Right lobe of liver (tissue), 6 donors: ENCODE measurements around the gene HELZ. TPM values are rescaled to one million over a fixed set of nuclear protein-coding genes. Genes with fewer than 3 reads are reported as not detected.

Source experiments
- ATAC-seq, 4 donors: fragments of 200-7000 bp; cut with Tn5 transposase; one replicate each; pipeline ENCODE4 v1.9.1; 2020; ENCODE audit warnings: mild to moderate bottlenecking in 4 of 4, moderate library complexity in 4 of 4
- DNase-seq, 3 donors: peaks; one replicate each; pipeline ENCODE4 v3.0.0-alpha.2; 2020
- H3K27ac ChIP-seq, 3 donors: fragments of 200-600 bp; one replicate each; pipeline ENCODE4 v1.8.0; 2022
- H3K27me3 ChIP-seq, 2 donors: fragments of 200-600 bp; one replicate each; pipeline ENCODE4 v1.8.0; 2022
- H3K36me3 ChIP-seq, 4 donors: fragments of 200-600 bp; sonication (generic) in 1 of 4; one replicate each; pipeline versions ENCODE4 v1.5.1 to v1.8.0; 2017 to 2022; ENCODE audit warnings: control low read depth in 1 of 4
- H3K4me1 ChIP-seq, 4 donors: fragments of 200-600 bp; sonication (generic) in 1 of 4; one replicate each; pipeline versions ENCODE4 v1.5.1 to v1.8.0; 2017 to 2022; ENCODE audit warnings: control low read depth in 1 of 4
- H3K4me3 ChIP-seq, 3 donors: fragments of 200-600 bp; one replicate each; pipeline ENCODE4 v1.8.0; 2022
- H3K9me3 ChIP-seq, 4 donors: fragments of 200-600 bp; sonication (generic) in 1 of 4; one replicate each; pipeline versions ENCODE4 v1.5.1 to v1.8.0; 2017 to 2022; ENCODE audit warnings: control low read depth in 1 of 4
- CTCF ChIP-seq, 4 donors: fragments of 200-600 bp in 3 of 4; fragments of 450-650 bp in 1 of 4; IDR thresholded peaks; one replicate each; pipeline versions ENCODE4 v1.5.1 to v1.8.0; 2016 to 2022; ENCODE audit warnings: antibody characterized with exemption in 4 of 4, mild to moderate bottlenecking in 2 of 4
- POLR2A ChIP-seq: fragments of 450-650 bp; IDR thresholded peaks from one replicate; pipeline ENCODE4 v1.6.1; 2017; ENCODE audit warnings: antibody characterized with exemption, mild to moderate bottlenecking
- WGBS: methylation state at CpG from one replicate; pipeline ENCODE4 v1.1.6; 2018; ENCODE audit warnings: low coverage, low lambda C conversion rate; ENCODE audit not compliant: insufficient coverage; ENCODE audit errors: missing lambda C conversion rate; 5-methylcytosine and 5-hydroxymethylcytosine counted together
- intact Hi-C, 2 donors: fragments of 100-400 bp; cut with DNase I; formaldehyde crosslinking; loops; one replicate each; pipeline versions ENCODE4 v1.11.2 to v1.14.1; 2022
- total RNA-seq, 6 experiments: library from RNA; depleted of rRNA in 2 of 6; stranded (reverse); fragments of >200 nt in 2 of 6; fragmentation: NEBNext Ultra II Directional in 3 of 6; extraction: Animal tissue kit (Norgen Biotek cat#: 25700) in 3 of 6; gene quantifications; one replicate each; pipeline versions ENCODE4 v1.1.0 to v1.2.4, GENCODE V29; 2016 to 2023
- donor health status: DM: no; HTN: yes; CAD: no.
- donor health status: DM: no; HTN: no; CAD: no.
- donor health status: DM: no; HTN: no; CAD: no.
- donor health status: DM: no; HTN: yes; CAD: no.
- donor health status: DM: no; HTN: yes; CAD: no.

The HELZ gene
- total RNA-seq, 6 experiments from 2014 or later, result 24.2 to 33.6 (median 30.9) TPM

DNA sequence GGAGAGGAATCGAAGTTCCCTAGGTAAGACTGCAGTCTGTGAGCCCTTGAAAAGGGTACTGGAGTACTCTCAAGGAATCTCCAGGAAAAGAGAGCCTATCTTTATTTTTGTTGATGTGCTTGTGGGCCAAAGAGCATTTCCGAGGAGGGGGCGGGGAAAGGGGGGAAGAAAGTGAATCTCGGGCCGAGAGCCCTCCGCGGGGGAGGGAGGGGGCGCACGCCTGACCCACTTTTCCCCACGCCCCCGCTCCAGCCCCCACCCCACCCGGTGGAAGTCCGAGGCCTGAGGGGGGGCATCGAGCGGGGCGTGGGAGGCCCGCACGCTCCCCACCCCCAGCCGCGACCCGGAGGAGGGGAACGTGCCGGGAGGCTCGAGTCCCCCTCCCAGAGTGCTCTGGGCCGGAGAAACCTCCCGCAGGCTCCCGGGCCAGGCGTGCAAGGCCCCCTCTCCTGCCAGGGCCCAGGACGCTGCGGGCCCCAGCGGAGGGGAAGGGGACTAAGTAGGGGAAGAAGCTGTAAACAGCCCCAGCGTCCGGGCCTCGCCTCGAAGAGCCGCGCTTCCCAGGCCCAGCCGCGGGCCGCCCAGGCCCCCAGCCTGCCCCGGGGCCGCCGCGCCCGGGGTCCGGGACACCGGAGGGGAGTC lies 444 bp downstream of the HELZ start:
- H3K9me3 ChIP-seq, result no peaks in the 10 kb centered on the region
- DNase-seq (peak; percentile 48 to 69 (median 56)), ATAC-seq (peak; percentile 22 to 39 (median 37))
- peak overlapping the region; percentile 99 for H3K27ac ChIP-seq
- intact Hi-C loops, result loop anchor here in 1 of 2 donors (10.0 kb wide), 1 partner anchor 50 kb away; no protein-coding TSS in a partner anchor
- H3K4me1 ChIP-seq, result peaks cover 0 to 33% (median 3%) of the 10 kb centered on the region in 4 donors
- 2% methylated on average over 10 of the region's 47 CpGs for WGBS
- H3K4me3 ChIP-seq, result peak overlapping the region; percentile 96 to 99 (median 98)
- TF ChIP-seq POLR2A (no peak), CTCF (IDR thresholded peaks at IDR 0.05) (no peak)
- peaks cover 0 to 8% (median 0%) of the 10 kb centered on the region in 4 donors for H3K36me3 ChIP-seq
- H3K27me3 ChIP-seq, result no peaks in the 10 kb centered on the region

GRCh38 chr17:67243284-67243683 lies 1.7 kb downstream of the HELZ start:
- TF ChIP-seq POLR2A (no peak), CTCF (IDR thresholded peaks at IDR 0.05) (no peak)
- H3K4me1 ChIP-seq, result peaks cover 0 to 33% (median 3%) of the 10 kb centered on the region in 4 donors
- H3K27me3 ChIP-seq, result no peaks in the 10 kb centered on the region
- intact Hi-C loops, result loop anchor here in 1 of 2 donors (10.0 kb wide), 1 partner anchor 52 kb away; no protein-coding TSS in a partner anchor
- peak overlapping the region in 1 of 3 donors; percentile 99 for H3K27ac ChIP-seq
- DNase-seq (no peak), ATAC-seq (no peak)
- no peaks in the 10 kb centered on the region for H3K9me3 ChIP-seq
- peak overlapping the region in 2 of 3 donors; percentile 98 to 99 for H3K4me3 ChIP-seq
- H3K36me3 ChIP-seq, result peaks cover 0 to 20% (median 1%) of the 10 kb centered on the region in 4 donors
- 43% methylated on average over 5 of the region's 5 CpGs for WGBS

GRCh38 chr17:67241719-67242341 lies 3.2 kb downstream of the HELZ start:
- ATAC-seq (no peak), DNase-seq (no peak)
- intact Hi-C loops, result loop anchor here in 1 of 2 donors (10.0 kb wide), 1 partner anchor 53 kb away; no protein-coding TSS in a partner anchor
- TF ChIP-seq POLR2A (no peak), CTCF (IDR thresholded peaks at IDR 0.05) (no peak)
- peaks cover 0 to 35% (median 8%) of the 10 kb centered on the region in 4 donors for H3K36me3 ChIP-seq
- 91% methylated on average over 7 of the region's 7 CpGs for WGBS
- H3K27me3 ChIP-seq, result no peaks in the 10 kb centered on the region
- no peaks in the 10 kb centered on the region for H3K9me3 ChIP-seq
- no peak overlapping the region for H3K4me3 ChIP-seq
- H3K27ac ChIP-seq, result no peak overlapping the region
- peaks cover 0 to 31% (median 3%) of the 10 kb centered on the region in 4 donors for H3K4me1 ChIP-seq

DNA sequence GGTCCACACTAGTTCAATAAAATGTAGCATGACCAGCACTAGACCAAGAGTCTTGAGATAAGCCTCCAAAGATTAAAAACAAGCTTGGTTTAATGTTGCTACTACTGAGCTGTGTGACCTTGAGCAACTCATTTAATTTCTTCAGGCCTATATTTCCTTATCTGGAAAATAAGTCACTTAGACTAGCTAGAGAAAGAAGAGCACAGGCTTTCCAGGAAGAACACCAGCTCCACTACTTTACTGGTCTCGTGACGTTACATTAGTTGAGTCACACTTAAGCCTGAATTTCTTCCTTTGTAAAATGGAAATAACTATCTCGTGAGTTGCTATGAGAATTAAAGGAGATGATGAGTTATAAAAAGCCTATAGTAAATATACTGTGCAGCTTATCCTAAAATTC lies 5.4 kb downstream of the HELZ start:
- no peak for TF ChIP-seq CTCF (IDR thresholded peaks at IDR 0.05)
- TF ChIP-seq POLR2A, result no peak
- Histone ChIP-seq H3K27ac (no peak overlapping the region), H3K4me1 (peaks cover 0 to 25% (median 3%) of the 10 kb centered on the region in 4 donors), H3K9me3 (no peaks in the 10 kb centered on the region), H3K27me3 (no peaks in the 10 kb centered on the region), H3K36me3 (peaks cover 0 to 53% (median 10%) of the 10 kb centered on the region in 4 donors), H3K4me3 (no peak overlapping the region)
- intact Hi-C loops, result no loop called here
- no peak for DNase-seq
- 65% methylated on average over 3 of the region's 3 CpGs for WGBS
- peak in 1 of 4 donors; percentile 18 for ATAC-seq
